Endothelial cell of umbilical vein (primary cell): Measurements from ENCODE around the gene PODNL1.

Source experiments
- CTCF ChIP-seq, 2 donors: IDR thresholded peaks; 1 replicate in 1 of 2; 2 replicates in 1 of 2; pipeline ENCODE4 v1.5.1; 2011; ENCODE audit warnings: low read length in 2 of 2, mild to moderate bottlenecking in 2 of 2, moderate library complexity in 2 of 2, control low read depth in 1 of 2, inconsistent platforms in 1 of 2, low read depth in 1 of 2; ENCODE audit not compliant: insufficient read depth in 1 of 2; ENCODE audit errors: extremely low read depth in 1 of 2
- EZH2 ChIP-seq: IDR thresholded peaks from 2 replicates; pipeline ENCODE4 v1.6.1; 2012; ENCODE audit warnings: borderline replicate concordance, low read depth, mild to moderate bottlenecking, moderate library complexity, low read length, inconsistent platforms; ENCODE audit not compliant: severe bottlenecking
- FOS ChIP-seq: IDR thresholded peaks from 2 replicates; pipeline ENCODE4 v1.6.1; 2011; ENCODE audit warnings: mild to moderate bottlenecking, low read length, moderate library complexity, borderline replicate concordance; ENCODE audit not compliant: insufficient read depth
- GATA2 ChIP-seq: IDR thresholded peaks from 2 replicates; pipeline ENCODE4 v1.7.0; 2011; ENCODE audit warnings: low read depth, mild to moderate bottlenecking, moderate library complexity, mixed read lengths, low read length; ENCODE audit not compliant: insufficient read length, insufficient read depth
- JUN ChIP-seq: IDR thresholded peaks from 2 replicates; pipeline ENCODE4 v1.6.1; 2011; ENCODE audit warnings: borderline replicate concordance, low read depth; ENCODE audit not compliant: insufficient read length, insufficient read depth
- MAX ChIP-seq: IDR thresholded peaks from 2 replicates; pipeline ENCODE4 v1.6.1; 2011; ENCODE audit not compliant: insufficient read depth, insufficient read length
- MYC ChIP-seq: IDR thresholded peaks from one replicate; pipeline ENCODE4 v1.6.1; 2011; ENCODE audit warnings: mild to moderate bottlenecking, low read depth, low read length
- POLR2A ChIP-seq: IDR thresholded peaks from 2 replicates; pipeline ENCODE4 v1.6.1; 2012; ENCODE audit warnings: low read depth, mild to moderate bottlenecking, control low read depth, low read length
- POLR2AphosphoS5 ChIP-seq: IDR thresholded peaks from 2 replicates; pipeline ENCODE4 v1.6.1; 2012; ENCODE audit warnings: low read depth, mild to moderate bottlenecking, control low read depth, low read length, moderate library complexity; ENCODE audit not compliant: insufficient read depth

- TF ChIP-seq CTCF (IDR thresholded peaks at IDR 0.05; ENCODE audit: extremely low read depth in 1 of 2, insufficient read depth in 1 of 2, low read depth in 1 of 2, low read length in 2 of 2) (no peak), FOS (no peak), POLR2A (no peak), JUN (no peak), EZH2 (no peak), POLR2AphosphoS5 (no peak), MYC (no peak), MAX (no peak), GATA2 (no peak)
Observed at GRCh38 chr19:13926715-13927114, 11.5 kb downstream of the PODNL1 start.
